Activated CD8-positive, alpha-beta memory T cell treated with anti-CD3 and anti-CD28 coated beads, Interleukin-2, amount 10 ng/mL, durations not matched to agents 7 days and 5 days (primary cell): ENCODE measurements around the gene SHLD1. TPM values are rescaled to one million over a fixed set of nuclear protein-coding genes. Genes with fewer than 3 reads are reported as not detected.

Experiments
- ATAC-seq: fragments of 150-1000 bp; cut with Tn5 transposase; one replicate; pipeline ENCODE4 v1.10.0; 2021; ENCODE audit warnings: moderate library complexity
- CTCF ChIA-PET: fragments of 350-600 bp; sonication (Branson Sonifier 250); formaldehyde crosslinking; loops from one replicate; lab custom pipeline; 2021; ENCODE audit warnings: antibody characterized with exemption; lab: Charles Lee
- DNase-seq: peaks from one replicate; pipeline ENCODE4 v3.0.0-alpha.2; 2020
- H3K27ac Mint-ChIP-seq: one replicate; pipeline ENCODE4 v1.8.0; 2021; ENCODE audit warnings: mild to moderate bottlenecking, mixed read lengths
- H3K27me3 Mint-ChIP-seq: one replicate; pipeline ENCODE4 v1.8.0; 2021; ENCODE audit warnings: mixed read lengths
- H3K36me3 Mint-ChIP-seq: one replicate; pipeline ENCODE4 v1.8.0; 2021; ENCODE audit warnings: mild to moderate bottlenecking, mixed read lengths
- H3K4me1 Mint-ChIP-seq: one replicate; pipeline ENCODE4 v1.8.0; 2021; ENCODE audit warnings: mixed read lengths
- H3K4me3 Mint-ChIP-seq: one replicate; pipeline ENCODE4 v1.8.0; 2021; ENCODE audit warnings: mild to moderate bottlenecking, moderate library complexity, mixed read lengths
- H3K9me3 Mint-ChIP-seq: one replicate; pipeline ENCODE4 v1.8.0; 2022; ENCODE audit warnings: low read depth, mixed read lengths
- total RNA-seq, 2 experiments: library from RNA; stranded (reverse); gene quantifications; one replicate each; pipeline ENCODE4 v1.2.3, GENCODE V29; 2021

The SHLD1 gene
- total RNA-seq, 2 experiments from 2014 or later = 8.5 to 9.1 TPM

GRCh38 chr20:5864873-5865587, 114.8 kb downstream of the SHLD1 start:
- Mint-ChIP-seq H3K4me1 (peaks cover 31% of the 10 kb centered on the region), H3K36me3 (peaks cover 4% of the 10 kb centered on the region), H3K27me3 (no peaks in the 10 kb centered on the region), H3K4me3 (no peak overlapping the region), H3K27ac (no peak overlapping the region), H3K9me3 (no peaks in the 10 kb centered on the region)
- CTCF ChIA-PET = interaction anchor here (2.2 kb wide), 1 partner anchor 21 kb away, joined by 5 read pairs; no protein-coding TSS in a partner anchor
- DNase-seq (peak; percentile 60), ATAC-seq (peak; percentile 58)

GRCh38 chr20:5865604-5866003, 115.4 kb downstream of the SHLD1 start:
- H3K4me1 Mint-ChIP-seq = peaks cover 31% of the 10 kb centered on the region
- DNase-seq (no peak), ATAC-seq (no peak)

GRCh38 chr20:5870568-5870981, 120.4 kb downstream of the SHLD1 start:
- DNase-seq (no peak), ATAC-seq (no peak)
- no peak overlapping the region for H3K4me3 Mint-ChIP-seq
- CTCF ChIA-PET = no interaction called here
- no peaks in the 10 kb centered on the region for H3K36me3 Mint-ChIP-seq
- H3K4me1 Mint-ChIP-seq = peaks cover 2% of the 10 kb centered on the region
- no peaks in the 10 kb centered on the region for H3K9me3 Mint-ChIP-seq
- H3K27ac Mint-ChIP-seq = no peak overlapping the region
- peaks cover 9% of the 10 kb centered on the region for H3K27me3 Mint-ChIP-seq

More at GRCh38 chr20:5865604-5866003, 115.4 kb downstream of the SHLD1 start:
- H3K36me3 Mint-ChIP-seq = peaks cover 4% of the 10 kb centered on the region
- H3K4me3 Mint-ChIP-seq = no peak overlapping the region
- no peaks in the 10 kb centered on the region for H3K9me3 Mint-ChIP-seq
- CTCF ChIA-PET = no interaction called here
- no peak overlapping the region for H3K27ac Mint-ChIP-seq
- no peaks in the 10 kb centered on the region for H3K27me3 Mint-ChIP-seq

- no peak overlapping the region for H3K4me3 Mint-ChIP-seq
- peaks cover 9% of the 10 kb centered on the region for H3K27me3 Mint-ChIP-seq
- ATAC-seq (no peak), DNase-seq (no peak)
- no peaks in the 10 kb centered on the region for H3K4me1 Mint-ChIP-seq
- H3K27ac Mint-ChIP-seq = no peak overlapping the region
- CTCF ChIA-PET = no interaction called here
- H3K36me3 Mint-ChIP-seq = no peaks in the 10 kb centered on the region
- no peaks in the 10 kb centered on the region for H3K9me3 Mint-ChIP-seq
These were observed 121.5 kb downstream of the SHLD1 start for GRCh38 chr20:5871459-5872410.

DNA sequence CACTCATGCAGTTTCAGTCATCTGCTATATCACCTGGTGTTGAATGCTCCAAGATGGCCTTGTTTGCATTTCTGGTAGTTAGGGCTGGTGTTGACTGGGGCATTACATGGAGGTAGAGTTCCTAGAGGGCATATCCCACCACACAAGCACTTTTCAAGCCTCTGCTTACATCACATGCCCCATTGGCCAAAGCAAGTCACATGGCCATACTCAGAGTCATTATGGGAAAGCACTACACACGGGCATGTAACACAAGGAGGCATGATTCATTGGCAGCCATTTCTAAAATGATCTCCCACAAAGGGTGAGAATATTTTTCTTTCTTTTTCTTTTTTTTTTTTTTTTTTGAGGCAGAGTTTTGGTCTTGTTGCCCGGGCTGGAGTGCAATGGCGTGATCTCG, 126.9 kb downstream of the SHLD1 start:
- no peak for ATAC-seq
- Mint-ChIP-seq H3K4me1 (peaks cover 4% of the 10 kb centered on the region), H3K9me3 (no peaks in the 10 kb centered on the region), H3K27me3 (peaks cover 22% of the 10 kb centered on the region), H3K36me3 (no peaks in the 10 kb centered on the region), H3K27ac (no peak overlapping the region), H3K4me3 (no peak overlapping the region)
- CTCF ChIA-PET = no interaction called here
- DNase-seq = no peak

GRCh38 chr20:5880326-5880725, 130.1 kb downstream of the SHLD1 start:
- DNase-seq = no peak
- H3K27me3 Mint-ChIP-seq = peaks cover 21% of the 10 kb centered on the region
- no peak for ATAC-seq
- peaks cover 4% of the 10 kb centered on the region for H3K4me1 Mint-ChIP-seq
- CTCF ChIA-PET = interaction anchor here (0.9 to 1.2 kb wide), 2 partner anchors 9 to 92 kb away, joined by 3 read pairs; no protein-coding TSS in a partner anchor
- no peaks in the 10 kb centered on the region for H3K36me3 Mint-ChIP-seq
- H3K4me3 Mint-ChIP-seq = no peak overlapping the region
- H3K9me3 Mint-ChIP-seq = no peaks in the 10 kb centered on the region
- H3K27ac Mint-ChIP-seq = no peak overlapping the region

DNA sequence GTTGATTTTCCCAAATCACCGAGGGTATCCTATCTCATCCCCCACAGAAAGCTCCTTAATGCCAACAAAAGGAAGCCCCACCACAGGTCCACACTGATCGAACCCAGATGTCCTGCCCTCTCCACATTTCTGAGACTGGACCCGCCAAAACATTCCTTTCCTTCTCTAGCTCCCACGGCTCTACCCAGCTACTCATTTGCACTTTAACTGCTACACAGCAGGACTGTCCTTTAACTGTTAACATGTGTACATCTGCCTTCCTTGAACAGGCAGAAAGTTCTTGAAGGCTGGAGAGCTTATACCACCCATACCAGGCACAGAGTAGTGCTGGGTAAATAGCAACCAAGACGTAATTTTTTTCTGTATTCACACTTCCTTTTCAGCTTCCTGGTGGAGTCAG, 131.5 kb downstream of the SHLD1 start:
- Mint-ChIP-seq H3K9me3 (no peaks in the 10 kb centered on the region), H3K36me3 (no peaks in the 10 kb centered on the region), H3K27ac (no peak overlapping the region), H3K4me3 (no peak overlapping the region), H3K4me1 (peaks cover 4% of the 10 kb centered on the region), H3K27me3 (peaks cover 21% of the 10 kb centered on the region)
- CTCF ChIA-PET = no interaction called here
- no peak for ATAC-seq
- DNase-seq = no peak

DNA sequence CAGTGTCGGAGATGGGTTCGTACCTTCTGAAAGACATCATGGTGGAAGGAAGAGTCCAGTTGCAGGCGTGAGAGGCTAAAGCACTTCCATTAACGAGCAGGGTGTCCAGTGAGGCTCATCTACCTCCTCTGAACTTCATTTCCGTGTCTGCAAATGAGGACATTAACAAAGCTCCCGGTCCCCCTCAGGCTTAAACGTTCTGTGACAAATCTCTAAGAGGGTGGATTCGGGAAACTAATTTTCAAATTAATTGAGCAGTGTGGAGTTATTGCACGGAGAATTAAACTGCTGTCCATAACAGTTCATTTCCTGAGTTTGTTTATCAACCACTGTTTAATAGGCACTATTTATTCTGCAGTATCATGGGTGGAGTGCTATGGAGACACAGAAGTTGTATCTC, 132.0 kb downstream of the SHLD1 start:
- no peaks in the 10 kb centered on the region for H3K36me3 Mint-ChIP-seq
- CTCF ChIA-PET = no interaction called here
- no peaks in the 10 kb centered on the region for H3K9me3 Mint-ChIP-seq

GRCh38 chr20:5884465-5885335, 134.5 kb downstream of the SHLD1 start:
- Mint-ChIP-seq H3K27me3 (peaks cover 22% of the 10 kb centered on the region), H3K36me3 (no peaks in the 10 kb centered on the region), H3K9me3 (no peaks in the 10 kb centered on the region), H3K4me3 (no peak overlapping the region), H3K27ac (no peak overlapping the region), H3K4me1 (no peaks in the 10 kb centered on the region)
- CTCF ChIA-PET = interaction anchor here (0.5 kb wide), 1 partner anchor 13 kb away, joined by 3 read pairs; no protein-coding TSS in a partner anchor
- no peak for ATAC-seq
- no peak for DNase-seq

More for the DNA sequence above, 132.0 kb downstream of the SHLD1 start:
- no peak overlapping the region for H3K4me3 Mint-ChIP-seq
- no peak for DNase-seq
- ATAC-seq = no peak
- peaks cover 4% of the 10 kb centered on the region for H3K4me1 Mint-ChIP-seq
- H3K27me3 Mint-ChIP-seq = peaks cover 21% of the 10 kb centered on the region
- no peak overlapping the region for H3K27ac Mint-ChIP-seq

DNA sequence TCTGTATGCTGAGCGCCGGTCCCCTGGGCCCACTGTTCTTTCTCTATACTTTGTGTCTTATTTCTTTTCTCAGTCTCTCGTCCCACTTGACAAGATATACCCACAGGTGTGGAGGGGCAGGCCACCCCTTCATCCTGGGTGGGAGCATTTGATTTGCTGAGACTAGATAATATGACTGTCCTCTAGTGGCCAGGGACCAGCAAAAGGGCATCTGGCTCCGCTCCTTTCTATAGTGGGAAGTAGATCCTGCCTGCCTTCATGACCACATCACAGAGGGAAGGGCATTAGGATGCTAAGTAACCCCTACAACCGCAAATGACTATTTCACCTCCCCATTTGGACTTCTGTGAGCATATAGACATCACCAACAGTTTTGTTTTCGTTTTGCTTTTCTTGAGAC, 135.7 kb downstream of the SHLD1 start:
- no peaks in the 10 kb centered on the region for H3K36me3 Mint-ChIP-seq
- DNase-seq = no peak
- H3K27me3 Mint-ChIP-seq = peaks cover 19% of the 10 kb centered on the region
- ATAC-seq = no peak
- H3K4me3 Mint-ChIP-seq = no peak overlapping the region
- H3K27ac Mint-ChIP-seq = no peak overlapping the region
- H3K4me1 Mint-ChIP-seq = no peaks in the 10 kb centered on the region
- no peaks in the 10 kb centered on the region for H3K9me3 Mint-ChIP-seq
- CTCF ChIA-PET = no interaction called here

DNA sequence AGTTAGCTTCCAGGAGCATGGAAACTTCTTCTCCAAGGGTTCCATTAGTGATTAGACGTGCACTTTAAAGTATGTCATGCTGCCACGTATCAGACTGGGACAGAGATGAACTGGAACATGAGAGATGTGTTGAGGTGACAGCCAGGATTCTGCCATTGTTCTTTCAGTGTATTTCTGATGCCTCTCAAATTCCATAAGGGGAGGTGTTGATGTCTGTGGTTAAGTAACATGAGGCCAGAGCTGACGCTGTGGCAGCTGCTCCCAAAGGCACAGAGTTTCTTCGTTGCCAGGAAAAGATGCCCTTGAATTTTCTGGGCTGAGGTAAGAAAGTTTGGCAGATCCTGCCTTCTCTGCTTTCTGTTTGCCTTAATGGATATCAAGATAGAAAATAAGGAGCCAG, 136.6 kb downstream of the SHLD1 start:
- H3K27ac Mint-ChIP-seq = no peak overlapping the region
- CTCF ChIA-PET = no interaction called here
- no peak for DNase-seq
- peaks cover 15% of the 10 kb centered on the region for H3K27me3 Mint-ChIP-seq
- H3K4me1 Mint-ChIP-seq = no peaks in the 10 kb centered on the region
- no peaks in the 10 kb centered on the region for H3K9me3 Mint-ChIP-seq
- H3K36me3 Mint-ChIP-seq = no peaks in the 10 kb centered on the region
- ATAC-seq = no peak
- H3K4me3 Mint-ChIP-seq = no peak overlapping the region

- H3K4me3 Mint-ChIP-seq = no peak overlapping the region
- H3K27me3 Mint-ChIP-seq = peaks cover 13% of the 10 kb centered on the region
- CTCF ChIA-PET = interaction anchor here (0.6 kb wide), 1 partner anchor 186 kb away, joined by 3 read pairs; no protein-coding TSS in a partner anchor
- H3K4me1 Mint-ChIP-seq = no peaks in the 10 kb centered on the region
- ATAC-seq (no peak), DNase-seq (no peak)
- H3K27ac Mint-ChIP-seq = no peak overlapping the region
- no peaks in the 10 kb centered on the region for H3K36me3 Mint-ChIP-seq
- H3K9me3 Mint-ChIP-seq = no peaks in the 10 kb centered on the region
These were observed 137.2 kb downstream of the SHLD1 start for GRCh38 chr20:5887386-5887785.

DNA sequence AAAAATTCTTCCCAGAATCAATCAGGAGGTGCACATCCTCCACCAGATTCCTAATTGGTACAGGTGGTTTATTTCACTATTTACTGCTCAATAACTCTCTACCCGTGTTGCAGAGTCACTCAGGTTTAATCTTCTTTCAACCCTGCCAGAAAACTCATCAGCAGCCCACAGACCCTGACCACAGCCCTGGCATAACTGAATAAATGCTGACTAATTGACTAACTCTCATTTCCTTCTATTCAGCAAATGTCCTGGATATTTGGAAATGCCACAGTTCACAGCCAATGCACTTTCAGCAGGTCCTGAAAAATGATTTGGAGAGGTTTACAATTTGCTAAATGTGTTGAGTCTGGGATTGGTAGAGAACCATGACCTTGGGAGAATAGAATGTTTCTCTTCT, 137.8 kb downstream of the SHLD1 start:
- Mint-ChIP-seq H3K27ac (no peak overlapping the region), H3K4me1 (no peaks in the 10 kb centered on the region), H3K9me3 (no peaks in the 10 kb centered on the region), H3K36me3 (no peaks in the 10 kb centered on the region), H3K4me3 (no peak overlapping the region), H3K27me3 (peaks cover 11% of the 10 kb centered on the region)
- no peak for ATAC-seq
- DNase-seq = no peak
- CTCF ChIA-PET = no interaction called here
